Panc1 (cell line): ENCODE data around the gene LSS. TPM values are rescaled to one million over a fixed set of nuclear protein-coding genes. Genes with fewer than 3 reads are reported as not detected.
A peak's percentile ranks its signal among the peaks of the same experiment; 100 is the strongest.
"Not testable (repeated sequence)": the region's sequence is repeated elsewhere in the genome, so short reads cannot be mapped to it uniquely, and the experiment has no call there.

ENCODE experiments used
- ATAC-seq: fragments of 200-7000 bp; cut with Tn5 transposase; 2 replicates; pipeline ENCODE4 v1.9.1; 2020; ENCODE audit warnings: mild to moderate bottlenecking, moderate library complexity
- BruUV-seq: library from RNA; stranded (reverse); fragments of 400-500 nt; replicated peaks from 2 replicates; lab custom pipeline; 2021; lab: Mats Ljungman, UMichigan
- CTCF ChIA-PET: fragments of 300-600 bp; sonication (Branson Sonifier 250); formaldehyde crosslinking; loops from one replicate; lab custom pipeline; 2022; ENCODE audit warnings: antibody characterized with exemption; lab: Charles Lee
- POLR2A ChIA-PET: fragments of 300-600 bp; sonication (Branson Sonifier 250); formaldehyde crosslinking; loops from one replicate; lab custom pipeline; 2022; ENCODE audit warnings: antibody characterized with exemption; lab: Charles Lee
- DNase-seq: peaks from one replicate; pipeline ENCODE4 v3.0.0-alpha.2; 2010; ENCODE audit warnings: low read depth, low spot score
- H3K27ac ChIP-seq: 2 replicates; pipeline ENCODE4 v1.5.1; 2011; ENCODE audit warnings: mild to moderate bottlenecking, low read length, inconsistent platforms
- H3K27me3 ChIP-seq: fragments of 200-500 bp; sonication (Bioruptor generic); 2 replicates; pipeline ENCODE4 v1.6.0; 2014; ENCODE audit warnings: low read length, inconsistent platforms; ENCODE audit not compliant: control insufficient read depth, insufficient read depth
- H3K36me3 ChIP-seq: fragments of 200-500 bp; sonication (Bioruptor generic); 2 replicates; pipeline ENCODE4 v1.5.1; 2014; ENCODE audit warnings: inconsistent platforms, mild to moderate bottlenecking, low read length, moderate library complexity; ENCODE audit not compliant: control insufficient read depth, insufficient read depth
- H3K4me1 ChIP-seq: 2 replicates; pipeline ENCODE4 v1.5.1; 2011; ENCODE audit warnings: inconsistent platforms, mild to moderate bottlenecking, low read length, moderate library complexity; ENCODE audit not compliant: control insufficient read depth, insufficient read depth
- H3K4me3 ChIP-seq, 2 experiments: 2 replicates each; pipeline ENCODE4 v1.5.1; 2011 to 2012; ENCODE audit warnings: low read depth in 2 of 2, low read length in 2 of 2, mild to moderate bottlenecking in 2 of 2, inconsistent platforms in 1 of 2, moderate library complexity in 1 of 2
- H3K9me3 ChIP-seq: fragments of 200-500 bp; sonication (Bioruptor generic); 2 replicates; pipeline ENCODE4 v1.5.1; 2014; ENCODE audit warnings: low read depth, mild to moderate bottlenecking, inconsistent platforms, low read length, moderate library complexity; ENCODE audit not compliant: control insufficient read depth, insufficient read depth
- CTCF ChIP-seq: fragments of 450-650 bp; IDR thresholded peaks from 2 replicates; pipeline ENCODE4 v1.5.1; 2017; ENCODE audit warnings: mild to moderate bottlenecking
- POLR2AphosphoS5 ChIP-seq: IDR thresholded peaks from 2 replicates; pipeline ENCODE4 v1.6.1; 2012; ENCODE audit warnings: mild to moderate bottlenecking, low read depth, low read length, moderate library complexity
- REST ChIP-seq, 2 experiments: IDR thresholded peaks; 2 replicates each; pipeline ENCODE4 v1.6.1; 2011 to 2012; ENCODE audit warnings: low read depth in 2 of 2, control low read depth in 1 of 2, low read length in 1 of 2, mild to moderate bottlenecking in 1 of 2, moderate library complexity in 1 of 2; ENCODE audit not compliant: insufficient read depth in 1 of 2
- SIN3A ChIP-seq: IDR thresholded peaks from 2 replicates; pipeline ENCODE4 v1.6.1; 2012; ENCODE audit warnings: low read depth, mild to moderate bottlenecking, low read length, moderate library complexity, borderline replicate concordance; ENCODE audit not compliant: insufficient read depth
- TCF7L2 ChIP-seq: IDR thresholded peaks from 2 replicates; pipeline ENCODE4 v1.6.1; 2011; ENCODE audit warnings: mild to moderate bottlenecking, low read depth, low read length, inconsistent platforms
- in situ Hi-C: cut with HindIII; loops from 2 replicates; pipeline ENCODE4 v1.10.0; 2016; ENCODE audit warnings: low sequenced_read_pairs, low pct_unique_long_range_greater_than_20kb
- intact Hi-C: fragments of 100-400 bp; cut with micrococcal nuclease; formaldehyde crosslinking; loops from one replicate; pipeline ENCODE4 v1.10.0; 2022; ENCODE audit not compliant: unreplicated experiment
- total RNA-seq: library from RNA; stranded (reverse); gene quantifications from one replicate; pipeline ENCODE4 v1.2.1, GENCODE V29; 2021; ENCODE audit not compliant: unreplicated experiment

LSS gene
- total RNA-seq, 1 experiment from 2014 or later: 111 TPM

GRCh38 chr21:46183910-46184624 is 44.5 kb downstream of the LSS start, which contains the start of gene SPATC1L:
Gene SPATC1L, minus strand, starts transcription at chr21:46184459. Its CDS starts 1,643 bp downstream, at chr21:46182816.
- no peaks in the 10 kb centered on the region for H3K36me3 ChIP-seq
- no peak within 1 kb of the TSS for H3K27ac ChIP-seq
- no peaks in the 10 kb centered on the region for H3K27me3 ChIP-seq
- CTCF ChIA-PET: no interaction called here
- DNase-seq: no peak
- POLR2A ChIA-PET: no interaction called here
- no peaks in the 10 kb centered on the region for H3K9me3 ChIP-seq
- in situ Hi-C loops (no loop called here), intact Hi-C loops (no loop called here)
- H3K4me3 ChIP-seq: peak within 1 kb of the TSS in 1 of 2 experiments; percentile 23; a peak in 1 of 4 replicates
- TF ChIP-seq CTCF (no peak), REST (IDR thresholded peaks at IDR 0.05; ENCODE audit: insufficient read depth in 1 of 2, low read depth in 2 of 2, low read length in 1 of 2) (no peak), POLR2AphosphoS5 (no peak), SIN3A (no peak), TCF7L2 (no peak)
- ATAC-seq: no peak
- peaks cover 5% of the 10 kb centered on the region; the same call in 1 of the 2 replicates for H3K4me1 ChIP-seq
- BruUV-seq: no TSS peak

- intact Hi-C loops, H3K4me1 ChIP-seq, ATAC-seq, H3K27ac ChIP-seq, H3K36me3 ChIP-seq, BruUV-seq, DNase-seq, in situ Hi-C loops, POLR2A ChIA-PET, H3K9me3 ChIP-seq, H3K4me3 ChIP-seq, H3K27me3 ChIP-seq: not testable (repeated sequence)
- CTCF ChIA-PET: interaction anchor here (0.6 kb wide), 1 partner anchor 160 kb away, joined by 3 read pairs; no protein-coding TSS in a partner anchor
Observed at GRCh38 chr21:46183337-46183909, 45.2 kb downstream of the LSS start.
